ENCODE measurements around the gene CDT1.

CDT1 gene

DNA sequence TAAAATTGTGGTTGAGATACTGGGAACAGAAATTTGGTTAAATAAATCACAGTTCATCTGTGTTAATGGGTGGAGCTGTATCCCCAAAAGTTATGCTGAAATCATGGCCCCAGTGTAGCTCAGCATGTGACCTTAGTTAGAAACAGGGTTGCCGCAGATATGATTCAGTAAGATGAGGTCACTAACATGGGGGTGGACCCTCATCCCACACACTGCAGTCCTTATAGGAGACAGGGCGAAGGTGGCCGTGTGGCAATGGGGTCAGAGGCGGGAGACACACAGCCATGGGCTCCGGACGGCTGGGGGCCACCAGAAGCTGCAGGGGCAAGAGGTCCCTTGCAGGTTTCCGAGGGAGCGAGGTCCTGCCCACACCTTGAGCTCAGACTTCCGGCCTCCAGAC is 42.5 kb downstream of the CDT1 start:
- Histone ChIP-seq H3K4ac (ENCODE audit: low read depth, low read length) (no peak overlapping the region), H3K9me3 (ENCODE audit: insufficient read depth, low read depth, low read length) (no peaks in the 10 kb centered on the region), H3K18ac (ENCODE audit: low read length) (no peak overlapping the region), H3K4me1 (ENCODE audit: control insufficient read depth in 1 of 2, insufficient read depth in 2 of 2, low read length in 2 of 2) (no peaks in the 10 kb centered on the region), H2AFZ (ENCODE audit: insufficient read depth, low read length, poor library complexity) (no peak overlapping the region), H2BK12ac (ENCODE audit: low read length) (no peak overlapping the region), H2BK5ac (ENCODE audit: low read depth, low read length, poor library complexity) (no peak overlapping the region), H3K79me1 (ENCODE audit: low read length) (no peaks in the 10 kb centered on the region), H3K27me3 (ENCODE audit: insufficient read depth, low read length) (no peaks in the 10 kb centered on the region), H2BK120ac (ENCODE audit: insufficient read depth, low read length, poor library complexity) (no peak overlapping the region), H4K12ac (ENCODE audit: low read depth, low read length) (no peak overlapping the region), H4K8ac (ENCODE audit: low read depth, low read length) (no peak overlapping the region), H3K36me3 (ENCODE audit: control insufficient read depth in 1 of 2, insufficient read depth in 2 of 2, low read length in 2 of 2) (peaks cover 18 to 34% of the 10 kb centered on the region in 2 experiments), H3K27ac (ENCODE audit: low read depth, low read length) (no peak overlapping the region), H3K9ac (ENCODE audit: low read length) (no peak overlapping the region), H3K23ac (ENCODE audit: low read length) (no peak overlapping the region), H2AK5ac (ENCODE audit: low read length) (no peak overlapping the region), H3K79me2 (ENCODE audit: control insufficient read depth, insufficient read depth, low read length, poor library complexity) (no peaks in the 10 kb centered on the region), H3K14ac (ENCODE audit: low read length) (no peak overlapping the region), H4K91ac (ENCODE audit: low read depth, low read length) (no peak overlapping the region), H3K4me3 (ENCODE audit: low read depth, low read length) (no peak overlapping the region), H3K4me2 (ENCODE audit: low read length) (no peak overlapping the region)
- DNase-seq = no peak
- WGBS (ENCODE audit: extremely low coverage, insufficient coverage, insufficient read length) = no CpG with 5 or more reads among the region's 9 CpGs

DNA sequence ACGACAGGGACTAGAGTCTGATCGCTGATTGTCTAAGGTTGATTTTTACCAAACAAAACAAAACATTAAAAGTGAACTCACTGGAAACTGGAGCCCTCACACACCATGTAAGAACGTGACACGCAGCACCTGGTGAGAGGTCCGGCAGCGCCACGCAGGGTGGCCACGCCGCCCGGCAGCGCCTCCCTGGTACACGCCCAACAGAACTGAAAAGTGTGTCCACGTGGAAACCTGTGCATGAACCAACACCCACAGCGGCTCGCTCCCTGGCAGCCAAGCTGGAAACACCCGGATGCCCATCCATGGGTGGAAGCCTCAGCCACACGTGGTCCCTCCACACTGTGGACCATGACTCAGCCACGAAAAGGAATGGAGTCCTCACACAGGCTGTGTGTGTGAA is 44.1 kb downstream of the CDT1 start:
- H3K9ac ChIP-seq (ENCODE audit: low read length) = no peak overlapping the region
- no peak overlapping the region for H3K4ac ChIP-seq (ENCODE audit: low read depth, low read length)
- H3K4me2 ChIP-seq (ENCODE audit: low read length) = no peak overlapping the region
- no peaks in the 10 kb centered on the region for H3K79me2 ChIP-seq (ENCODE audit: control insufficient read depth, insufficient read depth, low read length, poor library complexity)
- H2AFZ ChIP-seq (ENCODE audit: insufficient read depth, low read length, poor library complexity) = no peak overlapping the region
- no peaks in the 10 kb centered on the region for H3K9me3 ChIP-seq (ENCODE audit: insufficient read depth, low read depth, low read length)
- peaks cover 23 to 32% of the 10 kb centered on the region in 2 experiments for H3K36me3 ChIP-seq (ENCODE audit: control insufficient read depth in 1 of 2, insufficient read depth in 2 of 2, low read length in 2 of 2)
- H4K91ac ChIP-seq (ENCODE audit: low read depth, low read length) = no peak overlapping the region
- H3K27me3 ChIP-seq (ENCODE audit: insufficient read depth, low read length) = no peaks in the 10 kb centered on the region
- H3K4me1 ChIP-seq (ENCODE audit: control insufficient read depth in 1 of 2, insufficient read depth in 2 of 2, low read length in 2 of 2) = no peaks in the 10 kb centered on the region
- H2BK12ac ChIP-seq (ENCODE audit: low read length) = no peak overlapping the region
- H3K4me3 ChIP-seq (ENCODE audit: low read depth, low read length) = no peak overlapping the region
- no peak overlapping the region for H2AK5ac ChIP-seq (ENCODE audit: low read length)
- no peak overlapping the region for H2BK120ac ChIP-seq (ENCODE audit: insufficient read depth, low read length, poor library complexity)
- H2BK5ac ChIP-seq (ENCODE audit: low read depth, low read length, poor library complexity) = no peak overlapping the region
- no peak overlapping the region for H3K18ac ChIP-seq (ENCODE audit: low read length)
- H3K27ac ChIP-seq (ENCODE audit: low read depth, low read length) = no peak overlapping the region
- H3K23ac ChIP-seq (ENCODE audit: low read length) = no peak overlapping the region
- H3K79me1 ChIP-seq (ENCODE audit: low read length) = no peaks in the 10 kb centered on the region
- H3K14ac ChIP-seq (ENCODE audit: low read length) = no peak overlapping the region
- no peak for DNase-seq
- H4K8ac ChIP-seq (ENCODE audit: low read depth, low read length) = no peak overlapping the region
- H4K12ac ChIP-seq (ENCODE audit: low read depth, low read length) = no peak overlapping the region
- no CpG with 5 or more reads among the region's 18 CpGs for WGBS (ENCODE audit: extremely low coverage, insufficient coverage, insufficient read length)

DNA sequence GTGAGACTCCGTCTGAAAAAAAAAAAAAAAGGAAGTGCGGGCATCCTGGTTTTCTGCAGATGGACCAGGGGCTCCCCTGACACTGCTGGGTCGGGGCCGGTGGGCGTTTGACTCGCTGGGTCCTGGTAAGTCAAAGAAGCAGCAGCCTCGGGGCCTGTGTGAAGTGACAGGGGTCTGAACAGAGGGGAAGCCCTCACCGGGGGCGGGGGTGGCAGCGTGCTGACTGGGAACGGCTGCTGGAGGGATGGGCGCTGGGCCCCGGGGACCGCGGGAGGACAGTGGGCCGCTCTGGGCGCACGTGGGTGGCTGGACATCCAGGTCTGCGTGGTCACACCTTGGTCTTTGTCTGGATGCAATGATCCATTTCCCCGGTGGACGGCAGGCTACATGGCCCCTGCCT is 45.0 kb downstream of the CDT1 start:
- no peak overlapping the region for H3K23ac ChIP-seq (ENCODE audit: low read length)
- no peak overlapping the region for H2BK5ac ChIP-seq (ENCODE audit: low read depth, low read length, poor library complexity)
- no peak overlapping the region for H4K91ac ChIP-seq (ENCODE audit: low read depth, low read length)
- H3K27ac ChIP-seq (ENCODE audit: low read depth, low read length) = no peak overlapping the region
- H3K14ac ChIP-seq (ENCODE audit: low read length) = no peak overlapping the region
- no peaks in the 10 kb centered on the region for H3K4me1 ChIP-seq (ENCODE audit: control insufficient read depth in 1 of 2, insufficient read depth in 2 of 2, low read length in 2 of 2)
- no peak overlapping the region for H2AFZ ChIP-seq (ENCODE audit: insufficient read depth, low read length, poor library complexity)
- peaks cover 23 to 25% of the 10 kb centered on the region in 2 experiments for H3K36me3 ChIP-seq (ENCODE audit: control insufficient read depth in 1 of 2, insufficient read depth in 2 of 2, low read length in 2 of 2)
- H2AK5ac ChIP-seq (ENCODE audit: low read length) = no peak overlapping the region
- H3K4me3 ChIP-seq (ENCODE audit: low read depth, low read length) = no peak overlapping the region
- H3K4ac ChIP-seq (ENCODE audit: low read depth, low read length) = no peak overlapping the region
- no peaks in the 10 kb centered on the region for H3K27me3 ChIP-seq (ENCODE audit: insufficient read depth, low read length)
- DNase-seq = no peak
- H4K12ac ChIP-seq (ENCODE audit: low read depth, low read length) = no peak overlapping the region
- no peaks in the 10 kb centered on the region for H3K9me3 ChIP-seq (ENCODE audit: insufficient read depth, low read depth, low read length)
- no peak overlapping the region for H3K4me2 ChIP-seq (ENCODE audit: low read length)
- no peak overlapping the region for H3K9ac ChIP-seq (ENCODE audit: low read length)
- H3K18ac ChIP-seq (ENCODE audit: low read length) = no peak overlapping the region
- H3K79me2 ChIP-seq (ENCODE audit: control insufficient read depth, insufficient read depth, low read length, poor library complexity) = no peaks in the 10 kb centered on the region
- H4K8ac ChIP-seq (ENCODE audit: low read depth, low read length) = no peak overlapping the region
- no peaks in the 10 kb centered on the region for H3K79me1 ChIP-seq (ENCODE audit: low read length)
- H2BK120ac ChIP-seq (ENCODE audit: insufficient read depth, low read length, poor library complexity) = no peak overlapping the region
- no peak overlapping the region for H2BK12ac ChIP-seq (ENCODE audit: low read length)
- no CpG with 5 or more reads among the region's 21 CpGs for WGBS (ENCODE audit: extremely low coverage, insufficient coverage, insufficient read length)

DNA sequence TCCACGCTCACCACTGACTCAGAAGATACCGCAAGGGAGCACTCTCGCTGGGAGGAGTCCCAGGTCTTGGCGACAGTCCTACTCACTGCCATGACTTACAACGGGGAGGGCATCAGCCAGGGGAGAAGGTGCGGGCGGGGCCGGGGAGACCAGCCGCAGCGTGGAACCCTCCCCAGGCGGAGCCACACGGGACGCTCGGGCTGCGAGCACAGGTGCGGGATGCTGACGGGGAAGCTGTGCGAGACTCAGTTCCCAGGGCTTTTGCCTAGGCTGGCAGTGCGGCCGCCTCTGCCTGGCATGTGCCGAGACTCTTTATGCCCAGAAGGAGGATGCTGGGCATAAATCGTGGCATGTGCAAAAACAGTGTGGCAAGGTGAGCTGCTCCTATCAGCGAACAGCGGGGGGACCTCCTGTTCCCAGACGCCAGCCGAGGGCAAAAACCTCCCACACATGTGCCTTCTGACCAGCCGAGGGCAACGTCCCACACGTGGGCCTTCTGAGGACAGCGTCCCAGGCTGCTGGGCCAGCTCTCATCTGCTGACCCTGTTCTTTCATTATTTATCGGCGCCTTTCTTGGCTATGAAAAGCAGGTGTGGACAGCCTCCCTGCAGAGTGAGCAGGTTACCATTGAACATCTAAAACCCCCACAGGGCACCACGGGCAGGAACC is 47.1 kb downstream of the CDT1 start:
- H3K4me1 ChIP-seq (ENCODE audit: control insufficient read depth in 1 of 2, insufficient read depth in 2 of 2, low read length in 2 of 2) = peaks cover 1% of the 10 kb centered on the region in 2 experiments
- no peak overlapping the region for H2BK120ac ChIP-seq (ENCODE audit: insufficient read depth, low read length, poor library complexity)
- no CpG with 5 or more reads among the region's 33 CpGs for WGBS (ENCODE audit: extremely low coverage, insufficient coverage, insufficient read length)
- H2AFZ ChIP-seq (ENCODE audit: insufficient read depth, low read length, poor library complexity) = no peak overlapping the region
- H3K79me2 ChIP-seq (ENCODE audit: control insufficient read depth, insufficient read depth, low read length, poor library complexity) = no peaks in the 10 kb centered on the region
- no peak overlapping the region for H4K8ac ChIP-seq (ENCODE audit: low read depth, low read length)
- H2BK5ac ChIP-seq (ENCODE audit: low read depth, low read length, poor library complexity) = no peak overlapping the region
- no peak overlapping the region for H3K18ac ChIP-seq (ENCODE audit: low read length)
- no peaks in the 10 kb centered on the region for H3K79me1 ChIP-seq (ENCODE audit: low read length)
- H3K27ac ChIP-seq (ENCODE audit: low read depth, low read length) = no peak overlapping the region
- H3K36me3 ChIP-seq (ENCODE audit: control insufficient read depth in 1 of 2, insufficient read depth in 2 of 2, low read length in 2 of 2) = peaks cover 27 to 30% of the 10 kb centered on the region in 2 experiments
- no peaks in the 10 kb centered on the region for H3K9me3 ChIP-seq (ENCODE audit: insufficient read depth, low read depth, low read length)
- H3K4me3 ChIP-seq (ENCODE audit: low read depth, low read length) = no peak overlapping the region
- H3K23ac ChIP-seq (ENCODE audit: low read length) = no peak overlapping the region
- no peaks in the 10 kb centered on the region for H3K27me3 ChIP-seq (ENCODE audit: insufficient read depth, low read length)
- H4K12ac ChIP-seq (ENCODE audit: low read depth, low read length) = no peak overlapping the region
- H3K14ac ChIP-seq (ENCODE audit: low read length) = no peak overlapping the region
- DNase-seq = no peak
- no peak overlapping the region for H2BK12ac ChIP-seq (ENCODE audit: low read length)
- no peak overlapping the region for H3K9ac ChIP-seq (ENCODE audit: low read length)
- no peak overlapping the region for H3K4me2 ChIP-seq (ENCODE audit: low read length)
- no peak overlapping the region for H4K91ac ChIP-seq (ENCODE audit: low read depth, low read length)
- H2AK5ac ChIP-seq (ENCODE audit: low read length) = no peak overlapping the region
- no peak overlapping the region for H3K4ac ChIP-seq (ENCODE audit: low read depth, low read length)

Measured in trophoblast cell (in vitro differentiated cells and primary cell).